Spinal cord (tissue), 10 donors: ENCODE results near the gene ARL11. TPM values are rescaled to one million over a fixed set of nuclear protein-coding genes. Genes with fewer than 3 reads are reported as not detected.

Source experiments
- DNase-seq, 6 donors: peaks; one replicate each; pipeline versions ENCODE4 v3.0.0 to v3.0.0-alpha.2; 2013 to 2015; ENCODE audit warnings: low spot score in 6 of 6, low read depth in 4 of 6
- H3K27ac ChIP-seq: one replicate; pipeline ENCODE4 v1.5.1; 2013; ENCODE audit warnings: low read depth, low read length, control low read depth
- H3K27me3 ChIP-seq: one replicate; pipeline ENCODE4 v1.6.1; 2013; ENCODE audit warnings: low read length; ENCODE audit not compliant: control insufficient read depth, insufficient read depth
- H3K36me3 ChIP-seq: one replicate; pipeline ENCODE4 v1.6.1; 2013; ENCODE audit warnings: low read length; ENCODE audit not compliant: control insufficient read depth, insufficient read depth
- H3K4me1 ChIP-seq: one replicate; pipeline ENCODE4 v1.6.1; 2013; ENCODE audit warnings: low read length; ENCODE audit not compliant: control insufficient read depth, insufficient read depth
- H3K4me3 ChIP-seq: one replicate; pipeline ENCODE4 v1.5.1; 2013; ENCODE audit warnings: low read depth, low read length, control low read depth
- H3K9me3 ChIP-seq: one replicate; pipeline ENCODE4 v1.6.1; 2013; ENCODE audit warnings: low read length; ENCODE audit not compliant: control insufficient read depth, insufficient read depth
- WGBS: methylation state at CpG from one replicate; pipeline ENCODE4 v1.1.5; 2013; ENCODE audit warnings: missing lambda C conversion rate; ENCODE audit not compliant: insufficient coverage; 5-methylcytosine and 5-hydroxymethylcytosine counted together
- polyA plus RNA-seq, 2 donors: library from polyadenylated mRNA; unstranded; fragments of 120-200 nt; gene quantifications; one replicate each; pipeline ENCODE4 v1.2.1, GENCODE V29; 2013; ENCODE audit not compliant: insufficient read length in 2 of 2
- total RNA-seq, 2 donors: library from RNA; depleted of rRNA in 1 of 2; stranded (reverse); fragments of 120-200 nt in 1 of 2; fragments of >200 nt in 1 of 2; gene quantifications; one replicate each; pipeline versions ENCODE4 v1.2.3 to v1.2.4, GENCODE V29; 2013 to 2014
- donor health status: healthy.

The ARL11 gene
- total and polyA plus RNA-seq, 4 donors: 0.24 to 0.79 (median 0.38) TPM

DNA sequence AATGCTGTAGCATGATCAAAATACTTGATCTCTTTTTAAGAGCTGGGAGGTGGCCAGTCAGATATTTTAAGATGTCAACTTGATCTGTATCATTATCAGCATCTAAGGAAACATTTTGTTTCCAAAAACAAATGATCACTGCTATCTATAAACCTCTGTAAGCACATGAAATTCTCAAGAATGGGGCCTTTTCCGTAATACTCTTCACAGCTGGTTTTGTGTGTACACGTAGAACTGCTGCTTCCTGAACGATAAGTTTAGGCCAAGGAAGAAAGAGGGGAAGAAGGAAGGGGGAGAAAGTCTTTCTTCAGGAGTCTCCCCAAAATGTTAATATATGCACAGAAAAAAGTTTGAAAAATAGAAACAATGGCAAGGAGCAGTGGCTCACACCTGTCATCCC lies 25.7 kb downstream of the ARL11 start:
- Histone ChIP-seq H3K4me3 (no peak overlapping the region), H3K27me3 (no peaks in the 10 kb centered on the region), H3K36me3 (peaks cover 7% of the 10 kb centered on the region), H3K9me3 (no peaks in the 10 kb centered on the region), H3K4me1 (no peaks in the 10 kb centered on the region), H3K27ac (no peak overlapping the region)
- no peak for DNase-seq
- WGBS: no CpG with 5 or more reads among the region's 3 CpGs

DNA sequence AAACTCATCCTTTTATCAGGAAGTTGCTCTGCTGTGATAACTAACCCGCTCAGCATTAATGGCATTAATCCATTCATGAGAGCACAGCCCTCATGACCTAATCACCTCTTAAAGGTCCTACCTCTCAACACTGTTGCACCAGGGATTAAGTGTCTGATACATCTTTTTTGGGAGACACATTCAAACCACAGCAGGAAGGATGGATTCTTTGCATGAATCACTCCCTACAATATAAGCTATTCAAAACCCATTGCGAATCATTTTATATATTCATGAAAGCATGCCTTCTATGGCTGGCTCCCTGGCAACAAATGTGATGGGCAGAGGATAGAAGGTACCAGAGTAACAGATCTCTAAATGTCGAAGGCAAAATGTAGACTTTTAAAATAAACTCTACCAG lies 27.6 kb downstream of the ARL11 start:
- whole genome bisulfite sequencing: 89% methylated on average over 1 of the region's 3 CpGs
- no peaks in the 10 kb centered on the region for H3K27me3 ChIP-seq
- H3K27ac ChIP-seq: no peak overlapping the region
- no peaks in the 10 kb centered on the region for H3K9me3 ChIP-seq
- H3K4me3 ChIP-seq: no peak overlapping the region
- H3K36me3 ChIP-seq: peaks cover 12% of the 10 kb centered on the region
- H3K4me1 ChIP-seq: no peaks in the 10 kb centered on the region
- peak in 1 of 6 donors; percentile 9 for DNase-seq

DNA sequence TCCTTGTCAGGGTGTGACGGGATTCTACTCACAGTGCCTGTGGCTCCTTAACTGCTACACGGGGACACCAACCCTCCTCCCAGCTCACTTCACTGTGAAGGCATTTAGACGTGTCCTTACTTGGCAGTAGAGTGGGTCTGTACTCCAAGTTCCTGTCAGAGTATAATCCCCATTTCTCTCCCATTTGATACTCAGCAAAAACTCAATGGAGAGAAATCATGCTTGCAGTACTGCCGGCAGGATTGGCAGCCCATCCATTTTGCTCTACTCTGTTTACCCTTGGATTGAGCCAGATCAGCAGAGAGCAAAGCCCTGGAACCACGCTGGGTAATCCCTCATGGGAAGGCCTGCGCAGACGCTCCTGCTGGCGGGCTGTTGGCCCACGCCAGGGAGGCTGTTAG lies 28.9 kb downstream of the ARL11 start:
- Histone ChIP-seq H3K4me3 (no peak overlapping the region), H3K36me3 (peaks cover 12% of the 10 kb centered on the region), H3K27ac (no peak overlapping the region), H3K9me3 (no peaks in the 10 kb centered on the region), H3K27me3 (no peaks in the 10 kb centered on the region), H3K4me1 (no peaks in the 10 kb centered on the region)
- peak in 1 of 6 donors; percentile 10 for DNase-seq
- WGBS: 84% methylated on average over 7 of the region's 9 CpGs

- Histone ChIP-seq H3K9me3 (no peaks in the 10 kb centered on the region), H3K27me3 (no peaks in the 10 kb centered on the region), H3K4me3 (no peak overlapping the region), H3K36me3 (peaks cover 19% of the 10 kb centered on the region), H3K4me1 (no peaks in the 10 kb centered on the region), H3K27ac (no peak overlapping the region)
- DNase-seq: no peak
- WGBS: no CpG with 5 or more reads among the region's 4 CpGs
Measured at GRCh38 chr13:49664606-49665005, 36.3 kb downstream of the ARL11 start.

GRCh38 chr13:49667773-49668172 lies 39.5 kb downstream of the ARL11 start:
- H3K4me1 ChIP-seq: peaks cover 3% of the 10 kb centered on the region

GRCh38 chr13:49669735-49670309 lies 41.5 kb downstream of the ARL11 start:
- Histone ChIP-seq H3K9me3 (no peaks in the 10 kb centered on the region), H3K27me3 (no peaks in the 10 kb centered on the region), H3K4me3 (no peak overlapping the region), H3K4me1 (peaks cover 3% of the 10 kb centered on the region), H3K36me3 (peaks cover 13% of the 10 kb centered on the region), H3K27ac (no peak overlapping the region)
- DNase-seq: peak in 5 of 6 donors; percentile 42 to 94 (median 60)
- 20% methylated on average over 1 of the region's 5 CpGs for WGBS

More at GRCh38 chr13:49667773-49668172, 39.5 kb downstream of the ARL11 start:
- Histone ChIP-seq H3K36me3 (peaks cover 15% of the 10 kb centered on the region), H3K9me3 (no peaks in the 10 kb centered on the region), H3K27ac (no peak overlapping the region), H3K27me3 (no peaks in the 10 kb centered on the region), H3K4me3 (no peak overlapping the region)
- DNase-seq: no peak
- 76% methylated on average over 2 of the region's 2 CpGs for WGBS

DNA sequence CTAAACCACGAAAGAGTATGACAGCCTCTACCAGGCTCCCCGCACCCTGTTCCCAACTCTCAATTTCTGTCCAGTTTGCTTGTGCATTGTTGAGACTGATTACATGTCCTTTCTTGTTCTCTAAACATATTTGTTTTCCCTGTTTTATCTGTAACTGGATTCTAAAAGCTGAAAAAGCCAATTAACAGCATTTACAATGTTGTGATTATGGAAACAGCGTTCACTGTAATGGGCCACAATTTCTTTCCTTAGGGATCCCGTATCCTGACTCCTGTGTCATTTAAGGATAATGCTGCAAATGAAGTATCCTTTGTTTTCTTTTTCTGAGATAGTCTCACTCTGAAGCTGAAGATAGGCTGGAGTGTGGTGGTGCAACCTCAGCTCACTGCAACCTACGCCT lies 42.5 kb downstream of the ARL11 start:
- Histone ChIP-seq H3K9me3 (no peaks in the 10 kb centered on the region), H3K4me1 (peaks cover 3% of the 10 kb centered on the region), H3K36me3 (peaks cover 10% of the 10 kb centered on the region), H3K27me3 (no peaks in the 10 kb centered on the region), H3K4me3 (no peak overlapping the region), H3K27ac (no peak overlapping the region)
- 88% methylated on average over 3 of the region's 5 CpGs for WGBS
- DNase-seq: no peak

- H3K4me1 ChIP-seq: no peaks in the 10 kb centered on the region
- no peak overlapping the region for H3K4me3 ChIP-seq
- no peak for DNase-seq
- peaks cover 1% of the 10 kb centered on the region for H3K9me3 ChIP-seq
- H3K27ac ChIP-seq: no peak overlapping the region
- peaks cover 7% of the 10 kb centered on the region for H3K36me3 ChIP-seq
- H3K27me3 ChIP-seq: no peaks in the 10 kb centered on the region
- 97% methylated on average over 3 of the region's 6 CpGs for WGBS
Measured at GRCh38 chr13:49676581-49677298, 48.4 kb downstream of the ARL11 start.

DNA sequence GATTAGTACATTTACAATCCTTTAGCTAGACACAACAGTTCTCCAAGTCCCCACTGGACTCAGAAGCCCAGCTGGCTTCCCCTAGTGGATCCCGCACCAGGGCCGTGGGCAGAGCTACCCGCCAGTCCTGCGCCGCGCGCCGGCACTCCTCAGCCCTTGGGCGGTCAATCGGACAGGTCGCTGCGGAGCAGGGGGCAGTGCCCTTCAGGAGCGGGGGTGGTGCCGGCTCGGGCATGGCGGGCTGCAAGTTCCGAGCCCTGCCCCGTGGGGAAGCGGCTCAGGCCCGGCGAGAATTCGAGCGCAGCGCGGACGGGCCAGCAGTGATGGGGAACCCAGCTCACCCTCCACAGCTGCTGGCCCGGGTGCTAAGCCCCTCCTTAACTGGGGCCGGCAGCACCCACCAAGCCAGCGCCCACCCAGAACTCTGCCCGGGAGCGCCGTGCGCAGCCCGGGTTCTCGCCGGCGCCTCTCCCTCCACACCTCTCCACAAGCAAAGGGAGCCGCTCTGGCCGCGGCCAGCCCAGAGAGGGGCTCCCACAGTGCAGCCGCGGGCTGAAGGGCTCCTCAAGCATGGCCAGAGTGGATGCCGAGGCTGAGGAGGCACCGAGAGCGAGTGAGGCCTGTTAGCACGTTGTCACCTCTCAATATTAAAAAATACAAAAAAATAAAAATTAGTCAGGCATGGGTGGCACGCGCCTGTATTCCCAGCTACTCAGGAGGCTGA lies 50.0 kb downstream of the ARL11 start:
- H3K4me3 ChIP-seq: no peak overlapping the region
- no peak for DNase-seq
- H3K4me1 ChIP-seq: no peaks in the 10 kb centered on the region
- no peaks in the 10 kb centered on the region for H3K27me3 ChIP-seq
- H3K36me3 ChIP-seq: peaks cover 7% of the 10 kb centered on the region
- no peak overlapping the region for H3K27ac ChIP-seq
- WGBS: 97% methylated on average over 27 of the region's 48 CpGs
- peaks cover 1% of the 10 kb centered on the region for H3K9me3 ChIP-seq
